SK-N-SH treated with all-trans-retinoic acid at 6 μM for 48 hours (cell line): ENCODE results near the gene SV2B.

Source experiments
- ESRRG ChIP-seq: fragments of 250-450 bp; sonication (Bioruptor Pico); IDR thresholded peaks from 2 replicates; pipeline ENCODE4 v1.6.1; 2021; ENCODE audit warnings: mild to moderate bottlenecking
- GLIS3 ChIP-seq: fragments of 250-450 bp; sonication (Bioruptor Pico); IDR thresholded peaks from 2 replicates; pipeline ENCODE4 v1.5.0; 2020; ENCODE audit warnings: mild to moderate bottlenecking, moderate library complexity
- ISL1 ChIP-seq: fragments of 250-450 bp; sonication (Bioruptor Pico); IDR thresholded peaks from 2 replicates; pipeline ENCODE4 v2.1.2; 2022; ENCODE audit warnings: mild to moderate bottlenecking, moderate library complexity
- PATZ1 ChIP-seq: fragments of 250-450 bp; sonication (Bioruptor Pico); IDR thresholded peaks from 2 replicates; pipeline ENCODE4 v1.8.0; 2020; ENCODE audit warnings: mild to moderate bottlenecking, moderate library complexity, borderline replicate concordance
- PPARA ChIP-seq: fragments of 250-450 bp; sonication (Bioruptor Pico); IDR thresholded peaks from 2 replicates; pipeline ENCODE4 v1.5.0; 2020; ENCODE audit warnings: mild to moderate bottlenecking, borderline replicate concordance
- ZC3H10 ChIP-seq: fragments of 250-450 bp; sonication (Bioruptor Pico); IDR thresholded peaks from 2 replicates; pipeline ENCODE4 v1.5.1; 2021; ENCODE audit warnings: mild to moderate bottlenecking, moderate library complexity

GRCh38 chr15:91158415-91159394, 58.6 kb downstream of the SV2B start:
- TF ChIP-seq ISL1 (CRISPR knock-in tag), result no peak
- TF ChIP-seq PATZ1 (CRISPR knock-in tag), result no peak
- no peak for TF ChIP-seq ESRRG (CRISPR knock-in tag)
- no peak for TF ChIP-seq PPARA
- no peak for TF ChIP-seq GLIS3 (CRISPR knock-in tag)
- no peak for TF ChIP-seq ZC3H10
